Smooth muscle cell (in vitro differentiated cells): Measurements from ENCODE around the gene ASGR1. TPM values are rescaled to one million over a fixed set of nuclear protein-coding genes. Genes with fewer than 3 reads are reported as not detected.
"Not testable (repeated sequence)": the region's sequence is repeated elsewhere in the genome, so short reads cannot be mapped to it uniquely, and the experiment has no call there.

ENCODE experiments used
- DNase-seq: peaks from one replicate; lab custom pipeline; 2025; ENCODE audit not compliant: unreplicated experiment; lab: John Stamatoyannopoulos, UW
- H2AFZ ChIP-seq: fragments of 200-600 bp; sonication (generic); 2 replicates; pipeline ENCODE4 v1.6.0; 2016; ENCODE audit warnings: antibody characterized with exemption, low read depth, mild to moderate bottlenecking
- H3F3A ChIP-seq: fragments of 200-600 bp; sonication (generic); 2 replicates; pipeline ENCODE4 v1.6.0; 2017; ENCODE audit warnings: antibody characterized with exemption, low read depth
- H3K27ac ChIP-seq: fragments of 200-600 bp; sonication (generic); 2 replicates; pipeline ENCODE4 v1.5.1; 2016; ENCODE audit warnings: low read depth, mild to moderate bottlenecking
- H3K27me3 ChIP-seq: fragments of 200-600 bp; sonication (generic); 2 replicates; pipeline ENCODE4 v1.6.1; 2016; ENCODE audit warnings: low read depth, mild to moderate bottlenecking
- H3K36me3 ChIP-seq: fragments of 200-600 bp; sonication (generic); 2 replicates; pipeline ENCODE4 v1.5.1; 2016; ENCODE audit warnings: low read depth
- H3K4me1 ChIP-seq: fragments of 200-600 bp; sonication (generic); 2 replicates; pipeline ENCODE4 v1.5.1; 2016; ENCODE audit warnings: low read depth
- H3K4me2 ChIP-seq: fragments of 200-600 bp; sonication (generic); 2 replicates; pipeline ENCODE4 v1.6.0; 2016; ENCODE audit warnings: mild to moderate bottlenecking
- H3K4me3 ChIP-seq: fragments of 200-600 bp; sonication (generic); 2 replicates; pipeline ENCODE4 v1.5.1; 2016; ENCODE audit warnings: mild to moderate bottlenecking
- H3K79me2 ChIP-seq: fragments of 200-600 bp; sonication (generic); 2 replicates; pipeline ENCODE4 v1.6.0; 2016; ENCODE audit warnings: low read depth, mild to moderate bottlenecking
- H3K9ac ChIP-seq: fragments of 200-600 bp; sonication (generic); 2 replicates; pipeline ENCODE4 v1.6.0; 2016; ENCODE audit warnings: low read depth
- H3K9me3 ChIP-seq: fragments of 200-600 bp; sonication (generic); replicated peaks from 2 replicates; pipeline ENCODE4 v1.5.1; 2016; ENCODE audit warnings: low read depth
- H4K20me1 ChIP-seq: fragments of 200-600 bp; sonication (generic); 2 replicates; pipeline ENCODE4 v1.6.0; 2016; ENCODE audit warnings: low read depth
- WGBS: methylation state at CpG from one replicate; pipeline ENCODE4 v1.1.7; 2016; ENCODE audit warnings: low lambda C conversion rate; 5-methylcytosine and 5-hydroxymethylcytosine counted together
- polyA plus RNA-seq: library from polyadenylated mRNA; unstranded; fragments of >200 nt; fragmentation: Nextera tagmentation; extraction: Ambion mirVana; gene quantifications from 2 replicates; pipeline ENCODE4 v1.2.1, GENCODE V29; 2016
- total RNA-seq: library from RNA; depleted of rRNA; stranded (reverse); fragments of >200 nt; gene quantifications from 2 replicates; pipeline ENCODE4 v1.2.3, GENCODE V29; 2014
- TF ChIP-seq, protein P1 (sequence below): fragments of 200-600 bp; sonication (generic); IDR thresholded peaks from 2 replicates; pipeline ENCODE4 v1.5.1; 2017; ENCODE audit warnings: borderline replicate concordance, mild to moderate bottlenecking, antibody characterized with exemption; ENCODE audit not compliant: insufficient read depth, poor library complexity, severe bottlenecking

The ASGR1 gene
- total and polyA plus RNA-seq, 2 experiments from 2014 or later, result 1.2 to 4.2 TPM

DNA sequence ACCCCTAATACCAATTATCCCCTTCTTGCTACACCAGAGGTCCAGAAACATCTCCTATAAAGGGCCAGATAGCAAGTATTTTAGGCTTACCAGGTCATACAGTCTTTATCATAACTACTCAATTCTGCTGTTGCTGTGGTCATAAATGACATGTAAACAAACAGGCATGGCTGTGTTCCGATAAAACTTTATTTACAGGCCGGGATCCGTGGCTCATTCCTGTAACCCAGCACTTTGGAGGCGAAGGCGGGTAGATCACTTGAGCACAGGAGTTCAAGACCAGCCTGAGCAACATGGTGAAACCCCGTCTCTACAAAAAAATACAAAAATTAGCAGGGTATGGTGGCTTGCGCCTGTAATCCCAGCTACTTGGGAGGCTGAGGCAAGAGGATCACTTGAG lies 12.3 kb downstream of the ASGR1 start:
- no peaks in the 10 kb centered on the region for H3K36me3 ChIP-seq
- H4K20me1 ChIP-seq, result no peaks in the 10 kb centered on the region
- H3K4me3 ChIP-seq, result no peak overlapping the region
- no peaks in the 10 kb centered on the region for H3K27me3 ChIP-seq
- H3K4me2 ChIP-seq, result no peak overlapping the region
- TF ChIP-seq, protein P1, sequence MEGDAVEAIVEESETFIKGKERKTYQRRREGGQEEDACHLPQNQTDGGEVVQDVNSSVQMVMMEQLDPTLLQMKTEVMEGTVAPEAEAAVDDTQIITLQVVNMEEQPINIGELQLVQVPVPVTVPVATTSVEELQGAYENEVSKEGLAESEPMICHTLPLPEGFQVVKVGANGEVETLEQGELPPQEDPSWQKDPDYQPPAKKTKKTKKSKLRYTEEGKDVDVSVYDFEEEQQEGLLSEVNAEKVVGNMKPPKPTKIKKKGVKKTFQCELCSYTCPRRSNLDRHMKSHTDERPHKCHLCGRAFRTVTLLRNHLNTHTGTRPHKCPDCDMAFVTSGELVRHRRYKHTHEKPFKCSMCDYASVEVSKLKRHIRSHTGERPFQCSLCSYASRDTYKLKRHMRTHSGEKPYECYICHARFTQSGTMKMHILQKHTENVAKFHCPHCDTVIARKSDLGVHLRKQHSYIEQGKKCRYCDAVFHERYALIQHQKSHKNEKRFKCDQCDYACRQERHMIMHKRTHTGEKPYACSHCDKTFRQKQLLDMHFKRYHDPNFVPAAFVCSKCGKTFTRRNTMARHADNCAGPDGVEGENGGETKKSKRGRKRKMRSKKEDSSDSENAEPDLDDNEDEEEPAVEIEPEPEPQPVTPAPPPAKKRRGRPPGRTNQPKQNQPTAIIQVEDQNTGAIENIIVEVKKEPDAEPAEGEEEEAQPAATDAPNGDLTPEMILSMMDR, result no peak
- WGBS, result 92% methylated on average over 7 of the region's 7 CpGs
- H3K9me3 ChIP-seq, result no peaks in the 10 kb centered on the region
- H3F3A ChIP-seq, result no peaks in the 10 kb centered on the region
- no peak overlapping the region for H3K9ac ChIP-seq
- no peaks in the 10 kb centered on the region for H3K4me1 ChIP-seq
- no peak for DNase-seq
- H2AFZ ChIP-seq, result no peak overlapping the region
- H3K27ac ChIP-seq, result no peak overlapping the region
- no peaks in the 10 kb centered on the region for H3K79me2 ChIP-seq

- H3K4me3 ChIP-seq, H3K27ac ChIP-seq, H3F3A ChIP-seq, H3K27me3 ChIP-seq, H3K4me1 ChIP-seq, H3K9me3 ChIP-seq, H3K4me2 ChIP-seq, H3K79me2 ChIP-seq, DNase-seq, H4K20me1 ChIP-seq, H3K9ac ChIP-seq, H3K36me3 ChIP-seq, H2AFZ ChIP-seq: not testable (repeated sequence)
- 82% methylated on average over 10 of the region's 10 CpGs for WGBS
These were observed 19.6 kb downstream of the ASGR1 start for GRCh38 chr17:7159571-7159970.

DNA sequence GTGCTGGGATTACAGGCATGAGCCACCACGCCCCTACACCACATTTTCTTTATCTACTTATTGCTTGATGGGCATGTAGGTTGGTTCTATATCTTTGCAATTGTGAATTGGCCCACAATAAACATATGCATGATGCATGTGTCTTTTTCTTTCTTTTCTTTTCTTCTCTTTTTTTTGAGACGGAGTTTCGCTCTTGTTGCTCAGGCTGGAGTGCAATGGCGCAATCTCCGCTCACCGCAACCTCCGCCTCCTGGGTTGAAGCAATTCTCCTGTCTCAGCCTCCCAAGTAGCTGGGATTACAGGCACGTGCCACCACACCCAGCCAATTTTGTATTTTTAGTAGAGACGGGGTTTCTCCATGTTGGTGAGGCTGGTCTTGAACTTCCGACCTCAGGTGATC lies 20.7 kb downstream of the ASGR1 start:
- H2AFZ ChIP-seq, H4K20me1 ChIP-seq, H3K27me3 ChIP-seq, H3K9me3 ChIP-seq, H3K4me1 ChIP-seq, H3F3A ChIP-seq, H3K4me2 ChIP-seq, DNase-seq, H3K4me3 ChIP-seq, H3K27ac ChIP-seq, H3K9ac ChIP-seq, H3K36me3 ChIP-seq, H3K79me2 ChIP-seq: not testable (repeated sequence)
- WGBS, result 91% methylated on average over 10 of the region's 10 CpGs

GRCh38 chr17:7156342-7156940 lies 22.7 kb downstream of the ASGR1 start:
- 79% methylated on average over 10 of the region's 10 CpGs for WGBS

More at GRCh38 chr17:7156342-7156940, 22.7 kb downstream of the ASGR1 start:
- H3K9me3 ChIP-seq, result no peaks in the 10 kb centered on the region
- no peaks in the 10 kb centered on the region for H3K79me2 ChIP-seq
- no peak overlapping the region for H2AFZ ChIP-seq
- no peak overlapping the region for H3K27ac ChIP-seq
- H3K36me3 ChIP-seq, result no peaks in the 10 kb centered on the region
- TF ChIP-seq, protein P1, result no peak
- H3K4me3 ChIP-seq, result no peak overlapping the region
- H4K20me1 ChIP-seq, result no peaks in the 10 kb centered on the region
- DNase-seq, result no peak
- no peak overlapping the region for H3K9ac ChIP-seq
- H3K27me3 ChIP-seq, result peaks cover 4% of the 10 kb centered on the region
- no peak overlapping the region for H3K4me2 ChIP-seq
- H3F3A ChIP-seq, result no peaks in the 10 kb centered on the region
- no peaks in the 10 kb centered on the region for H3K4me1 ChIP-seq
